Measurements from ENCODE around the gene ROR1.
"Not testable (repeated sequence)": the region's sequence is repeated elsewhere in the genome, so short reads cannot be mapped to it uniquely, and the experiment has no call there.

The ROR1 gene

GRCh38 chr1:64080941-64081562 is 307.2 kb downstream of the ROR1 start:
- intact Hi-C loops (cut with DNase I), result no loop called here

GRCh38 chr1:64082459-64082858 is 308.6 kb downstream of the ROR1 start:
- intact Hi-C loops (cut with DNase I), result no loop called here
- DNase-seq, result no peak

More at GRCh38 chr1:64080941-64081562, 307.2 kb downstream of the ROR1 start:
- no peak for DNase-seq

GRCh38 chr1:64084451-64084850 is 310.6 kb downstream of the ROR1 start:
- DNase-seq, result no peak
- intact Hi-C loops (cut with DNase I), result no loop called here

GRCh38 chr1:64087768-64088167 is 314.0 kb downstream of the ROR1 start:
- intact Hi-C loops (cut with DNase I), result no loop called here
- no peak for DNase-seq

GRCh38 chr1:64090436-64090835 is 316.6 kb downstream of the ROR1 start:
- intact Hi-C loops (cut with DNase I), result no loop called here
- DNase-seq, result no peak

DNA sequence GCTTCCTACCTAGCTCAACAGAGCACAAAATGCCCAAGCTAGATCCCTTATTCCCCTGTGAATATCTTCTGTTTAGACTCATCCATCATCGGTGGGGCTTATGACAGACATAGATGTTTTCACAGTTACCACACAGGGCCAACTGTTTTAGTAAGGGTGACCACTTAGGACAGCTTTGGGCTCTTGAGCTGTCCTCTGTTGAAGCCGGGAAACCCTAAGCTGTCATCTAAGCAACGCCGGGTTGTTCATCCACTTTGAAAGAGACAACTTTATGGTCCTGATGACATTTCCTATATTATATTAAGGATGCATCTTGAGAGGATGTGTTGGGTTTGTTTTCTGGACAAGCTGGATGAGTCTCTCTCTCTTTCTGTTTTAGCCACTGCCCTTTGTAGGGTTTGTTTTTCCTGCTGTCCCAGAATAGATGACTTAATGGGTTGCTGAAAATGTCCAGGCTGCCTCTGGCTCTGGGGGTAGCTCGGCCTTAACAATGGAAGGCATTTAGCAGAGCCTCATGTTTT is 319.1 kb downstream of the ROR1 start:
- DNase-seq, result peak in 28 of 42 donors; percentile 10 to 81 (median 42)
- intact Hi-C loops (cut with DNase I), result no loop called here

- intact Hi-C loops (cut with DNase I), result no loop called here
- DNase-seq, result no peak
Measured at GRCh38 chr1:64093941-64094340, 320.1 kb downstream of the ROR1 start.

DNA sequence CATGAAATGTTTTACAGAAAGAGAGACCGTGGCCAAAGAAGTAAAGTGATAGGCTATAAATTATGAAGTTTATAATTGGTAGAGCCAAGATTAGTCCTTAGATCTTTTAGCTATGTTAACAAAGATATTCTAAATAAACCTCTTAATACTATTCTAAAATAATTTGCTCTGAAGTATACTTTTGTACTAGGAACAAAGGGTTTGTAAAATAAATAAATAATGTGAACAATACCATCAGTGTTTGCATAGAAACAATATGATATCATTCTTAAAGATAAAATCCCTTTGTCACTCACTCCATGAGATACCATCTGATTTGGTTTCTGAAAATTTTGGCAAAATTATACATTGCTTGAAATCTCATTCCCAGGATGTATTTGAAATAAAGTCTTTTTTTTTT is 322.0 kb downstream of the ROR1 start:
- DNase-seq, result no peak
- intact Hi-C loops (cut with DNase I), result no loop called here

- intact Hi-C loops (cut with DNase I), result no loop called here
- DNase-seq, result no peak
Measured at GRCh38 chr1:64097859-64098258, 324.0 kb downstream of the ROR1 start.

GRCh38 chr1:64098436-64098835 is 324.6 kb downstream of the ROR1 start:
- no peak for DNase-seq
- intact Hi-C loops (cut with DNase I), result no loop called here

GRCh38 chr1:64098846-64099582 is 325.2 kb downstream of the ROR1 start:
- DNase-seq, result no peak
- intact Hi-C loops (cut with DNase I), result no loop called here

DNA sequence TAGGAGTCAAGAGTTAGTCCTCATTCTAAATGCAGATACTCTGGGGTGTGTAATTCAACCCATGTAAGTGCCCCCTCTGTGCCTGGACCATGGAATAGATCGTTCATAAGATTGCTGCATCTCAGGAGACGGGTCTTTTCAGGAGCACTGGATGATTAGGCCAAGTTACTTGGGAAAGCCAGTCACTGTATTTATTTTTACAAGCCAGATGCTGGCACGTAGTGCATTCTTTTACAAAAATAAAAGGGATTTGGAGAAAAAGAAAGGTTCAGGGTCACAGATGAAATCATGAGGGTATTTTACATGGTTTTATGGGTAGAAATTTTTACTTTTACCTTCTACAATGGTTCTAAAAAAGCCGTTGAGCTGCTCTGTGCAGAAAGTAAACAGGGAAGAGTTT is 327.0 kb downstream of the ROR1 start:
- intact Hi-C loops (cut with DNase I), result no loop called here
- no peak for DNase-seq

- DNase-seq; intact Hi-C loops (cut with DNase I): not testable (repeated sequence)
Measured at GRCh38 chr1:64104585-64104984, 330.8 kb downstream of the ROR1 start.

GRCh38 chr1:64107118-64107519 is 333.3 kb downstream of the ROR1 start:
- intact Hi-C loops (cut with DNase I), result no loop called here

DNA sequence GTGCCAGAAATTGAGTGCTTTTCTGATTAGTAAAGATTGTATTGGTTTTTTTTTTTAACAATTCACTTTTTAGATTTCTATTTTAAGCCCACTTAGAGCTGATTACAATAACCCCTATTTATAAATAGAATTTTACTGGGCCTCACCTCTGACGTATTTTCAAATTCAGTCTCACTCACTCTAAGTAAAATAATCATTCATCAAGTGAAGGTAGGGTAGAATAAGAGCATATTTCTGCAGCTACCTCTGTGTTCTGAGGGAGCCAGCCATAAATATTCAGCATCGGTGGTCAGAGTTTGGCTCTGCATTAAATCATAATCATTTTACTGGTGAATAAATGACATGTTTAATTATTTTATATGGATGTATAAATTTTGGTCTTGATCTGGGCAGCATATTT is 333.8 kb downstream of the ROR1 start:
- DNase-seq, result no peak
- intact Hi-C loops (cut with DNase I), result no loop called here

More at GRCh38 chr1:64107118-64107519, 333.3 kb downstream of the ROR1 start:
- DNase-seq, result no peak

DNA sequence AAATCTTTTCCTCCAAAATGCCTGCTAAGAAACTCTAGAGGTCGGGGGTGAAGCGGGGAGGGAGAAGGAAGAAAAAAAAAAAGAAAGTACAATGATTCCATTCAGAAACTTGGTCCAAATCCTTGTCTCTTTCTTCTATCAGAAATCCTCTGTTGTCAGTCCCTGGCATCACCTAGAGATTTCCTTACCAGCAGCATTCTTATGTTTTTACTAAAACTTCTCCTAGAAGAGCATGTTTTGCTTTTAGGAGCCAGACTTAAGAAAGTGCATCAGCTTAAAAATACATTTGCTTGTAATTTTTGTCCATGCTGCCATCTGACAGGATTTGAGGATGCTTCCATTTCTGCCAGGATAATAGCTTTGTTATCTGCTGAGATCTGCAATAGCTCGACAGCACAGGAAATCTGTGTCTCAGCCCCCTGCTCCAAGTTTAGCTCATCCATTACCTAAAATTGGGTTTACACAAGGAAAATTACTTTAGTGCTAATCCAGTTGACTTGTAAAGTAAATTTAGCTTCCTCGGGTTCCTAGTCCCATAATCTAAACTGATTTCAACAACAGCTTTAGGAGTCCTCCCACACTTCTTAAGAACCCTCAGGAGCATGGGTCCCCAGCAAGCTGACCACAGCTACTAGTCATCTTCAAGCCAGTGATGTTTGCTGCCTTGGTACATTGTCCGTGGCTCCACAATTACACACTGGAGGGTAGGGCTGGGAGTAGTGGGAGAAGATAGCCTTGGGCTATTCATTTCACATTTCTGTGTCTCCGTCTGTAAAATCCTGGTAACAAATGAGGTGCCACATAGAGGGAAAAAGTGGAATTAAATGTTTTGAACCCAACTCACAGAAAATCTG is 337.3 kb downstream of the ROR1 start:
- intact Hi-C loops (cut with DNase I), result no loop called here
- DNase-seq, result no peak

- intact Hi-C loops (cut with DNase I), result no loop called here
- DNase-seq, result no peak
Measured at GRCh38 chr1:64111787-64112186, 338.0 kb downstream of the ROR1 start.

DNA sequence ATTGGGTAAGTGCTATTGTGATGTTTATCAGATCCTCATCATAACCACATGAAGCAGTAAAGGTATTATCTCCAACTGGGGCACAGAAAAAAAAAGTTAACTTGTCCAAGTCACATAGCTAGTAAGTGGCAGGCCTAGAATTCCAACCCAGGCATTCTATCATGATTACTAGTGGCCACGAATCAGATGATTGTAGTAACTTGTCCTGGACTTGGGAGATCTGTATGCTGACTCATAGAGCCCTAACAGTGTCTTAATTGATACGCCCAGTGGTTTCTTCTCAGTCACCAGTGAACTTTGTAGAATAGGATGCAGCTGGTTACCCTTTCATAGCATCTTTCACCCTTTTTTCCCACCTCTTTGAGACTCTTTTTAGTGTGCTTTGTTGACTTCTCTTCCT is 338.5 kb downstream of the ROR1 start:
- intact Hi-C loops (cut with DNase I), result no loop called here
- DNase-seq, result no peak

GRCh38 chr1:64114012-64114525 is 340.3 kb downstream of the ROR1 start:
- DNase-seq, result no peak
- intact Hi-C loops (cut with DNase I), result no loop called here

- intact Hi-C loops (cut with DNase I), result no loop called here
Measured at GRCh38 chr1:64116537-64116936, 342.7 kb downstream of the ROR1 start.

More at GRCh38 chr1:64116537-64116936, 342.7 kb downstream of the ROR1 start:
- no peak for DNase-seq

Measured in head of caudate nucleus (tissue), 42 donors.